ENCODE measurements around the gene SNX24. TPM values are rescaled to one million over a fixed set of nuclear protein-coding genes. Genes with fewer than 3 reads are reported as not detected.

SNX24 gene
- polyA plus RNA-seq, 3 donors: 3.5 to 10.6 (median 8.0) TPM

- no peak overlapping the region for H3K9ac ChIP-seq (ENCODE audit: insufficient read depth, low read length, poor library complexity, severe bottlenecking)
- H3K79me2 ChIP-seq (ENCODE audit: insufficient read depth, low read length): no peaks in the 10 kb centered on the region
- no peaks in the 10 kb centered on the region for H3K4me1 ChIP-seq (ENCODE audit: control insufficient read depth in 1 of 2, insufficient read depth in 2 of 2, low read length in 2 of 2)
- Mint-ChIP-seq H3K27me3 (ENCODE audit: low read depth in 3 of 3) (peaks cover 0 to 2% (median 2%) of the 10 kb centered on the region in 3 donors), H3K27ac (no peak overlapping the region), H3K9me3 (no peaks in the 10 kb centered on the region), H3K36me3 (no peaks in the 10 kb centered on the region), H3K4me1 (no peaks in the 10 kb centered on the region), H3K4me3 (no peak overlapping the region)
- H2AFZ ChIP-seq (ENCODE audit: insufficient read depth, low read depth, low read length, poor library complexity, severe bottlenecking): no peak overlapping the region
- H3K9me3 ChIP-seq (replicated peaks in 1 of 2; ENCODE audit: control insufficient read depth in 1 of 2, insufficient read depth in 1 of 2, low read length in 2 of 2): no peaks in the 10 kb centered on the region
- no peaks in the 10 kb centered on the region for H4K20me1 ChIP-seq (ENCODE audit: insufficient read depth, low read length)
- 75% methylated on average over 1 of the region's 1 CpG for WGBS (ENCODE audit: insufficient coverage)
- TF ChIP-seq CTCF (IDR thresholded peaks at IDR 0.05): no peak
- no peak overlapping the region for H3K4me3 ChIP-seq (replicated peaks in 1 of 3; ENCODE audit: low read depth in 2 of 3, low read length in 3 of 3)
- no peaks in the 10 kb centered on the region for H3K27me3 ChIP-seq (ENCODE audit: control insufficient read depth in 2 of 2, insufficient read depth in 2 of 2, low read length in 2 of 2)
- no peak for DNase-seq
- H3K36me3 ChIP-seq (replicated peaks in 1 of 2; ENCODE audit: control insufficient read depth in 1 of 2, insufficient read depth in 2 of 2, low read length in 2 of 2): no peaks in the 10 kb centered on the region
- no peak overlapping the region for H3K27ac ChIP-seq (ENCODE audit: low read depth in 1 of 2, low read length in 2 of 2)
- H3K4me2 ChIP-seq (replicated peaks; ENCODE audit: extremely low read depth, low read length, poor library complexity, severe bottlenecking): no peak overlapping the region
- intact Hi-C loops (cut with micrococcal nuclease): no loop called here
Measured at GRCh38 chr5:122919969-122920368, 74.6 kb downstream of the SNX24 start.

GRCh38 chr5:122921826-122922225 lies 76.4 kb downstream of the SNX24 start:
- no peaks in the 10 kb centered on the region for H3K27me3 ChIP-seq (ENCODE audit: control insufficient read depth in 2 of 2, insufficient read depth in 2 of 2, low read length in 2 of 2)
- no peak for TF ChIP-seq CTCF (IDR thresholded peaks at IDR 0.05)
- no peaks in the 10 kb centered on the region for H3K79me2 ChIP-seq (ENCODE audit: insufficient read depth, low read length)
- no peak overlapping the region for H2AFZ ChIP-seq (ENCODE audit: insufficient read depth, low read depth, low read length, poor library complexity, severe bottlenecking)
- H3K36me3 ChIP-seq (replicated peaks in 1 of 2; ENCODE audit: control insufficient read depth in 1 of 2, insufficient read depth in 2 of 2, low read length in 2 of 2): no peaks in the 10 kb centered on the region
- no peaks in the 10 kb centered on the region for H3K4me1 ChIP-seq (ENCODE audit: control insufficient read depth in 1 of 2, insufficient read depth in 2 of 2, low read length in 2 of 2)
- no peak overlapping the region for H3K4me3 ChIP-seq (replicated peaks in 1 of 3; ENCODE audit: low read depth in 2 of 3, low read length in 3 of 3)
- H3K4me2 ChIP-seq (replicated peaks; ENCODE audit: extremely low read depth, low read length, poor library complexity, severe bottlenecking): no peak overlapping the region
- no peaks in the 10 kb centered on the region for H3K9me3 ChIP-seq (replicated peaks in 1 of 2; ENCODE audit: control insufficient read depth in 1 of 2, insufficient read depth in 1 of 2, low read length in 2 of 2)
- no peaks in the 10 kb centered on the region for H3K36me3 Mint-ChIP-seq
- H3K27ac ChIP-seq (ENCODE audit: low read depth in 1 of 2, low read length in 2 of 2): no peak overlapping the region
- no peaks in the 10 kb centered on the region for H3K4me1 Mint-ChIP-seq
- intact Hi-C loops (cut with micrococcal nuclease): no loop called here
- no peak for DNase-seq
- H3K4me3 Mint-ChIP-seq: no peak overlapping the region
- no peak overlapping the region for H3K27ac Mint-ChIP-seq
- no peaks in the 10 kb centered on the region for H3K9me3 Mint-ChIP-seq
- no CpG with 5 or more reads among the region's 4 CpGs for WGBS (ENCODE audit: insufficient coverage)
- H3K9ac ChIP-seq (ENCODE audit: insufficient read depth, low read length, poor library complexity, severe bottlenecking): no peak overlapping the region
- H4K20me1 ChIP-seq (ENCODE audit: insufficient read depth, low read length): no peaks in the 10 kb centered on the region
- H3K27me3 Mint-ChIP-seq (ENCODE audit: low read depth in 3 of 3): peaks cover 0 to 2% (median 0%) of the 10 kb centered on the region in 3 donors

Measured in CD14-positive monocyte (primary cell).